GM19438 (cell line): ENCODE data around the gene RIMS3.

Experiments used
- ATAC-seq: cut with Tn5 transposase; IDR thresholded peaks from one replicate; pipeline ENCODE4 v1.9.1; 2021; ENCODE audit warnings: low read depth; ENCODE audit not compliant: unreplicated experiment

The RIMS3 gene

DNA sequence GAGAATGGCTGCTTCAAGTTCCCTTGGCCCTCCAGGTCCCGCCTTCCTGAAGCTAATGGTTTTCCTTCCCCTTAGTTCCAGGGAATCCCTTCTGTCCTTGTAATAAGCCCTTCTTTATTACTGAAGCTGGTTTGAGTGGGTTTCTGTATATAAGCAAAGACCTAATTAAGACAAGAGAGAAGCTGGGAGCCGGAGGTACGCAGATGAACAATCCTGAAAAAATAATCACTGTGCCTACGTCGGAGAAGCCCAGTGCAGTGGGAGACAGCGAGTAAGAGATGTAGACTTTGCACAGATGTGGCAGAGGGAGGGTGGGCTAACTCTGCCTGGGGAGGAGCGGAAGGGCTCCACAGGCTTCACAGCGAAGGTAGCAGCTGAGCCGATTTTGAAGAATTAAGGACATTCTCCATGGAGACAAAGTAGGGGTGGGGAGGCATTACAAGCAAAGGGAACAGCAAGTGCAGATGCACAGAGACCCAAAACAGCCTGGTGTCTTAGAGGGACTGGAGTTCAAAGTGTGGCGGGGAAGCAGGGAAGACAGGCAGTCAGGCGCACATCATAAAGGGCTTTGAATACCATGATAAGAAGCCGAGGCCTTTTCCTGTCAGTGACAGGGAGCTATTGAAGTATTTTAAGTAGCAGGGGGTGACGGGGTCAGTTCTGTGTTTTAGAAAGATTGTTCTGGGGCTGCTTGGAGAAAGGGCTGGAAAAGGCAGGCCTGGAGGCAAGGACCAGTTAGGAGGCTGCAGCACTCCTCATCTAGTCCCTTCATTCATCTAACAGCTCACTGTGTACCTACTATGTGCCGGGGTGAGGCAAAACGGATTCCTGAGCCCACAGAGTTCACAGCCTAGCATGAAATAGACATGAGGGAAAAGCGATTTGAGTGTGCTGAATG lies 6.5 kb downstream of the RIMS3 start:
- no peak for ATAC-seq

DNA sequence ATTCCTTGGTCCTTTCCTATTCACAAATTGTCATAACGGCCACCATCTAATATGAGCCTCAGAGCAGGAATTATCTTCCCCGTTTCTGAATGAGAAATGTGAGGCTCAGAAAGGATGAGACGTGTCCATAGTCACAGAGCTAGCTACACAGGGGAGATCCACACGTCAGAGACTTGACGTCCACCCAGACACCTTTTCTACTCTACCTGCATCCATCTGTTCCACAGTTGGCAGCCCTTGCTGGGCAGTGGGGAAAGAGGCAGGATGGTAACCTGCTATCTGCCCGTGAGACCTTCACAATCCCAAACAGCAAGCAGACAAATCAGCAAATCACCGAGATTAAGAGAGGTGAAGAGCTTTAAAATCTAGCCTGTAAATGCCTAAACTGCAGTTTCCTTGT lies 8.4 kb downstream of the RIMS3 start:
- no peak for ATAC-seq

DNA sequence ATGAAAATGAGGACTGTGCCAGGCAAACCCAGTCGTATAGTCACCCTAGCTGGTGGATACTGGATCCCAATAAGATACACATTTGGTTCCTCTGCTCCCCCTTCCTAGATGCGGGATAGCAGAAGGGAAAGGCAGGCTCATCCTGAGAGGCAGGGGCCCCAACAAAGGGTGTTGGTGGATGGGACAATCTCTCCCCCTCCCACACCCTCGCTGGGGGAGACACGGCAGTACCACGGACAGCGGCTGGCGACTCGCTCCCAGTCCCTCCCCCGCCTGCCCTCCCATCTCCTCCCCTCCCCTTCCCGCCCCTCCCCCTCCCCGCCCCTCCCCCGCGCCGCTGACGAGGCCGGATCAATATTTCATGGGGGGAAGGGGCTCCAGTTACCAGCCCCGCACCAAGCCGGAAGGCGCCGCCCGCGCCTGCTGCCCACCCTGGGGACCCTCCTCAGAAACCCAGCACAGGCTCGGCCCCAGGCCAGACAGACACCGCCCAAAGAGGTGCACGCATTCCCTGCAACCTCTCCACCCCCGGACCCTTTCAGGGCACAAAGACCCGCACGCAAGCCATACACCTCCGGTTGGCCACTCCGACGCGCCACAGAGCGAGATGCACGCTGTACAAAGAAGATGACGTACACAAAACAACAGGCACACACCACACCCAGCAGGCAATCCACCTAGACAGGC lies 11.5 kb downstream of the RIMS3 start:
- no peak for ATAC-seq

DNA sequence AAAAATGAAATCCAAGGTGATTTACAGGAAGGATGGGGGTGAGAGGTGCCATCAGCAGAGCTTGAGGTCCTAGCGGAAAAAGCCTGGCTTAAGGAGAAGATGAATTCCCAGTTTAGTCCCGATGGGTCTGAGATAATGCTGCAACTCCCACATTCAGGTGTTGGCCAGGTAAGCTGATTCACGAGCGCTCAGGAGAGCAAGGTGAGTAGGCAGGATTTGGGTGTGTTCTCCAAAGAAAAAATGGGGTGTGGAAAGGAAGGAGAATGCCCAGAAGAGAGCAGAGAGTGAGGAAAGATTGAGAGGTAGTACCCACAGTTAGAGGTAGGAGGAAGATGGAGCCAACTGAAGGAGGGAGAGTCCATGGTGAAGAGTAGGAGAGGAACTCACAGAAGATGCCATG lies 12.5 kb downstream of the RIMS3 start:
- ATAC-seq: no peak

DNA sequence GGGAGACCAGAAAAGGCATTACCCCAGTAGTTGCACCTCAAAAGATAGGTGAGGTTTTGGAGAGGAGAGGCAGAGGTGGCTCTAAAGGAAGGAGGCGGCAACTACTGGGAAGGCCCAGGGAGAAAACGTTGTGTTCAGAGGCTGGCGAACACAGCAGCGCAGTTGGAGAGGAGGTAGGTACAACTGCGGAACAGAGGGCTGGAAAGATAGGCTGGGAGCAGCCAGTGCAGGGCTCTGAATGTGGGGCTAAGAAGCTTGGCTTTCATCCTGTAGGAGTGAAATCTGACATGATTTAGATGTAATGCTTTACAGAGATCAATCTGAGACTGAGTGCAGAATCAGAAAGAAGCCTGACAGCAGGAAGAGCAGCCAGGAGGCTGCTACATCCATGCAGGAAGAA lies 13.0 kb downstream of the RIMS3 start:
- no peak for ATAC-seq

GRCh38 chr1:40651138-40651857 lies 14.2 kb downstream of the RIMS3 start:
- no peak for ATAC-seq

GRCh38 chr1:40650075-40650474 lies 15.4 kb downstream of the RIMS3 start:
- ATAC-seq: no peak

GRCh38 chr1:40649592-40649930 lies 15.9 kb downstream of the RIMS3 start:
- no peak for ATAC-seq

GRCh38 chr1:40648928-40649591 lies 16.4 kb downstream of the RIMS3 start:
- ATAC-seq: no peak

GRCh38 chr1:40648200-40648599 lies 17.3 kb downstream of the RIMS3 start:
- ATAC-seq: no peak

DNA sequence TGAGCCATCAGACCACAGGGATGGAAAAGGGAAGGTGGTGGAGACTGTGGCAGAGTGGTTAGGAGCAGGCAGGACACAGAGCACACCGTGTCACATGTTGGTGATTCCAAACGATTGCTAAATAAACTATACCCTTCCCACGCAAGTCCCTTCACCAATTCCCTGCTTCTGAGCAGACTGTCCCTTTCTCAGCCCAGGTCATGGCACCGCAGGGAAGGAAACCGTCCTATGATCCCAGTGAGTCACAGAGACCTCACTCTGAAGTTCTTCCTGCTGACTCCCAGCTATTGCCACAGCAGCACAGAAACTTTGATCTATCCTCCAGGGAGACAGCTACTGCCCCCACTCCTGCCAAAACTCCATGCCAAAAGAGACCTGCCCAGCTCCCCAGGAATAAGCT lies 19.2 kb downstream of the RIMS3 start:
- no peak for ATAC-seq

DNA sequence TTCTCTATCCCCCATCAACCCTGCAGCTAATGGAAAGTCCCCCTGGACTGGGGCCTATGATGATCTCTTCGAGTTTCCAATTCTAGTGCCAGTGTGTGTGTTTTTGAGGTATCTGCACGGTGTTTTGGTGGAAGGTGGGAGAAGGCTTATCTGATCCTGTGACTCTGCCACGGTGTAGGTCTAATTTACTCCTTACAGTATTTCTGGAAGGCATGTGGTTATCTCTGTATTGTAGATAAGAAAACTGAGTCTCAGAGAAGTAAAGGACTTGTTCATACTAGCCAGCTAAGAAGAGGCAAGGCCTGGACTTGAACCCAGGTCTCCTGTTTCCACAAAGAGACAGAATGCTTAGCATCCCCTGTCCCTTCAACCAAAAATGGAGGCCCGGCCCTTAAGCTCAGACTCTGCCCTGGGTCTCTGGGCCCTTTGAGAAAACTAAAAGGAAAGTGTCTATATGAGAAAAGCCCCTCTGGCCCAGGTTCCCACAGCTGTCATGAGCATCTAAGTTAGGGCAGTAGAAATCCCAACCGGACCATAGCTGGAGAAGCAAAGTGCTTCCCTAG lies 20.3 kb downstream of the RIMS3 start:
- no peak for ATAC-seq

DNA sequence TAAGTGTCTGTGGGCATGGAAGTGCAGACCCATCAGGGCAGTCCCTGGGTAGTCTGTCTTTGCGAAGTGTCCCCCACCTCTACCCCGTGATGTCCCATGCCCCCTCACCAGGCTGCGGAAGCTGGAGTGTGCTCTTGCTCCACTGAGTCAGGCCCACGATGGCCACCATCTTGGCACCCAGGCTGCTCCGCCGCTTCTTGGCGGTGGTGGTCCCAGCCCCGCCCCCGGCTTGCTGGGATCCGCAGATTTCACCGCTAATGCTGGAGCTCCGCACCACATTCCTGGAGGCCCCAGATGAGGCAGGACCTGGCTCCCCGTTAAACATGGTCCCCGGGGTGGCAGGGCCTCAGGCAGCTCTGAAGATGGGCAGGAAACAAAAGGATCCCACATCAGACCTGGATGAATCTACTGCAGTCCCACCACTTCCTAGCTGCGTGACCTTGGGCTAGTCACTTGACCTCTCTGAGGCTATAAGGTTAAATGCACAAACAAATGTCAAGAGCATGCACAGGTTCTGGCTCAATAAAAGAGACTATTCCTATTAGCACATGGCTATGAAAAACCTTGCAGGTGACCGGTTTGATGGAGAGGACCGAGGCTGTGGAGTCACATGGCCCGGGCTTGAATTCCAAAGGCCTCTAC lies 23.8 kb downstream of the RIMS3 start:
- ATAC-seq: no peak

DNA sequence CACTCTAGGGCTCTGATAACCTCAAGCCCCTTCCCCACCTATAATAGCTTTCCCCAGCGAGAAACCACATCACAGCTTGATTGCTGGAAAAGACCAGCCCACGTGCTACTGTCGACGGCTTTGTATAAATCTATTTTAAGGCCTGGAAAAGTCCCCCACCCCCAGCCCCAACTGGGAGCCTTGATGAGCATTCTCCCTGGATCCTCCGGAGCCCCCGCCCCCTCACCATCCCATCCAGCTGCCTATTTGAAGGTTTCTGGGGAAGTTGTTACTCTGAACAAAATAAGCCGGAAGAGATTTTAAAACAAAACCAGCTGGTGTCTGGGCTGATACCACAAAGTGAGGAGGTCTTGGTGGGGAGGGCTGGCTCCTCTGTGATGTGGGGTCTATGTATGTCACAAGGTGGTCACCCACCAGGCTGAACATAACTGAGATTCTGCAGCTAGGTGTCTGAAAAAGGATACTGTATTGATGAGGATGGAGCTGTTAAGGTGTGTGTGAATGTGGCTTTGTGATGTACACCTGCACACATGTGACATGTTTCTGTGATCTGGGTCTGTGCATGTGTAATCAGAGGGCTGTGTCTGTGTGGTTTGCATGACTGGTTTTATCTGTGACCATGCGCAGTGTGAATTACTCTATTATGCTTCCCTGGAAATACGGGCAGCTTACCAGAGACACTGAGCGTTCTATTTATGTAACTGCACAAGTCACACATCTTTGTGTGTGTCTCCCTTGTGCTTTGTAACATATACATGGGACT lies 25.0 kb downstream of the RIMS3 start:
- ATAC-seq: no peak

- ATAC-seq: no peak
Observed at GRCh38 chr1:40638097-40639036, 27.1 kb downstream of the RIMS3 start.

- no peak for ATAC-seq
Observed at GRCh38 chr1:40637470-40638007, 27.9 kb downstream of the RIMS3 start.

GRCh38 chr1:40636777-40637176 lies 28.7 kb downstream of the RIMS3 start:
- no peak for ATAC-seq
